H1 (cell line): ENCODE measurements around the gene SPAG4. TPM values are rescaled to one million over a fixed set of nuclear protein-coding genes. Genes with fewer than 3 reads are reported as not detected.

Experiments used
- CTCF ChIA-PET: fragments of 300-600 bp; sonication (Branson Sonifier 250); formaldehyde crosslinking; loops from one replicate; lab custom pipeline; 2021; ENCODE audit not compliant: partially characterized antibody; lab: Charles Lee
- POLR2A ChIA-PET: fragments of 300-600 bp; sonication (Branson Sonifier 250); formaldehyde crosslinking; loops from one replicate; lab custom pipeline; 2021; ENCODE audit warnings: inconsistent platforms; ENCODE audit not compliant: partially characterized antibody; lab: Charles Lee
- DNase-seq, 2 experiments: peaks; one replicate each; pipeline versions ENCODE4 v3.0.0 to v3.0.0-alpha.2; 2010 to 2022; ENCODE audit warnings: low spot score in 2 of 2, low read depth in 1 of 2, mixed read lengths in 1 of 2
- FAIRE-seq: peaks from 2 replicates; lab custom pipeline; 2011; peaks lifted over from hg19 to GRCh38; lab: Jason Lieb, UNC
- H2AFZ ChIP-seq: 2 replicates; pipeline ENCODE4 v1.8.1; 2012; ENCODE audit warnings: low read length, inconsistent platforms
- H2AK5ac ChIP-seq: 2 replicates; pipeline ENCODE4 v1.6.1; 2013; ENCODE audit warnings: low read depth, low read length
- H2BK120ac ChIP-seq: replicated peaks from 2 replicates; pipeline ENCODE3; 2013; ENCODE audit warnings: low read depth, low read length, inconsistent platforms
- H2BK12ac ChIP-seq: 2 replicates; pipeline ENCODE4 v1.6.1; 2013; ENCODE audit warnings: low read depth, low read length
- H2BK15ac ChIP-seq: 2 replicates; pipeline ENCODE4 v1.6.1; 2013; ENCODE audit warnings: low read length
- H2BK20ac ChIP-seq: 2 replicates; pipeline ENCODE4 v1.6.1; 2013; ENCODE audit warnings: low read length
- H2BK5ac ChIP-seq: 2 replicates; pipeline ENCODE4 v1.6.1; 2013; ENCODE audit warnings: low read depth, low read length
- H3K14ac ChIP-seq: 2 replicates; pipeline ENCODE4 v1.6.1; 2013; ENCODE audit warnings: inconsistent platforms; ENCODE audit not compliant: insufficient read length
- H3K18ac ChIP-seq: 2 replicates; pipeline ENCODE4 v1.6.1; 2013; ENCODE audit warnings: low read length; ENCODE audit errors: extremely low read depth
- H3K23ac ChIP-seq: 2 replicates; pipeline ENCODE4 v1.6.1; 2013; ENCODE audit warnings: inconsistent platforms; ENCODE audit not compliant: insufficient read length
- H3K23me2 ChIP-seq: 2 replicates; pipeline ENCODE4 v1.6.1; 2013; ENCODE audit warnings: low read depth, low read length
- H3K27ac ChIP-seq: 2 replicates; pipeline ENCODE4 v1.6.1; 2011; ENCODE audit warnings: low read depth, low read length, inconsistent platforms
- H3K27me3 ChIP-seq, 4 experiments: replicated peaks in 1 of 4; 1 replicate in 1 of 4; 2 replicates in 3 of 4; pipeline versions ENCODE4 v1.6.1 to v1.8.1; 2011 to 2013; ENCODE audit warnings: low read length in 3 of 4, mild to moderate bottlenecking in 3 of 4, inconsistent platforms in 2 of 4, mixed read lengths in 2 of 4, moderate library complexity in 1 of 4; ENCODE audit not compliant: control insufficient read depth in 3 of 4, insufficient read depth in 3 of 4; ENCODE audit errors: extremely low read depth in 1 of 4
- H3K36me3 ChIP-seq, 4 experiments: 2 replicates each; pipeline versions ENCODE4 v1.6.1 to v1.8.1; 2011 to 2013; ENCODE audit warnings: mild to moderate bottlenecking in 4 of 4, low read length in 3 of 4, moderate library complexity in 2 of 4, control low read depth in 1 of 4, inconsistent platforms in 1 of 4; ENCODE audit not compliant: insufficient read depth in 4 of 4, control insufficient read depth in 2 of 4
- H3K4ac ChIP-seq: replicated peaks from 2 replicates; pipeline ENCODE3; 2013; ENCODE audit warnings: low read length, low read depth, mixed read lengths, inconsistent platforms; ENCODE audit not compliant: insufficient read length
- H3K4me1 ChIP-seq, 4 experiments: replicated peaks in 1 of 4; 1 replicate in 1 of 4; 2 replicates in 3 of 4; pipeline versions ENCODE4 v1.6.1 to v1.8.1; 2011 to 2013; ENCODE audit warnings: low read length in 3 of 4, inconsistent platforms in 2 of 4, mixed read lengths in 1 of 4; ENCODE audit not compliant: insufficient read depth in 4 of 4, control insufficient read depth in 3 of 4
- H3K4me2 ChIP-seq, 2 experiments: 2 replicates each; pipeline versions ENCODE4 v1.6.1 to v1.8.1; 2011 to 2013; ENCODE audit warnings: low read depth in 2 of 2, low read length in 2 of 2, control low read depth in 1 of 2, inconsistent platforms in 1 of 2, mild to moderate bottlenecking in 1 of 2; ENCODE audit not compliant: insufficient read depth in 1 of 2
- H3K4me3 ChIP-seq, 4 experiments: fragments of 200-600, 300-600 bp in 1 of 4; sonication (generic), shearing (Covaris generic), sonication (Bioruptor Twin) in 1 of 4; 2 replicates each; pipeline versions ENCODE4 v1.5.1 to v1.8.1; 2011 to 2016; ENCODE audit warnings: low read length in 4 of 4, low read depth in 3 of 4, control low read depth in 2 of 4, inconsistent platforms in 2 of 4, mild to moderate bottlenecking in 2 of 4, mixed read lengths in 1 of 4, moderate library complexity in 1 of 4; ENCODE audit not compliant: insufficient read depth in 2 of 4; ENCODE audit errors: extremely low read depth in 1 of 4
- H3K56ac ChIP-seq: replicated peaks from 2 replicates; pipeline ENCODE3; 2013; ENCODE audit warnings: low read depth, mild to moderate bottlenecking, mixed read lengths, low read length, inconsistent platforms; ENCODE audit not compliant: insufficient read length
- H3K79me1 ChIP-seq: 2 replicates; pipeline ENCODE4 v1.6.1; 2013; ENCODE audit warnings: low read depth, low read length, control low read depth
- H3K79me2 ChIP-seq, 2 experiments: 2 replicates each; pipeline versions ENCODE4 v1.6.1 to v1.8.1; 2012 to 2013; ENCODE audit warnings: low read length in 2 of 2, mild to moderate bottlenecking in 2 of 2, inconsistent platforms in 1 of 2; ENCODE audit not compliant: insufficient read depth in 2 of 2, control insufficient read depth in 1 of 2
- H3K9ac ChIP-seq, 4 experiments: replicated peaks in 1 of 4; 1 replicate in 1 of 4; 2 replicates in 3 of 4; pipeline versions ENCODE4 v1.6.1 to v1.8.1; 2011 to 2013; ENCODE audit warnings: low read depth in 3 of 4, low read length in 3 of 4, control low read depth in 2 of 4, mild to moderate bottlenecking in 2 of 4, moderate library complexity in 2 of 4, inconsistent platforms in 1 of 4; ENCODE audit errors: extremely low read depth in 1 of 4
- H3K9me3 ChIP-seq, 2 experiments: 2 replicates each; pipeline versions ENCODE4 v1.6.1 to v1.8.1; 2012 to 2013; ENCODE audit warnings: mild to moderate bottlenecking in 2 of 2, moderate library complexity in 2 of 2, control low read depth in 1 of 2, inconsistent platforms in 1 of 2, low read depth in 1 of 2, low read length in 1 of 2, mixed read lengths in 1 of 2; ENCODE audit not compliant: insufficient read depth in 2 of 2
- H4K20me1 ChIP-seq, 2 experiments: replicated peaks in 1 of 2; 2 replicates each; pipeline versions ENCODE3 to v1.8.1; 2011 to 2013; ENCODE audit warnings: inconsistent platforms in 2 of 2, low read length in 2 of 2, mild to moderate bottlenecking in 1 of 2; ENCODE audit not compliant: insufficient read depth in 2 of 2, control insufficient read depth in 1 of 2
- H4K5ac ChIP-seq: 2 replicates; pipeline ENCODE4 v1.6.1; 2013; ENCODE audit warnings: low read length, low read depth, mixed read lengths, inconsistent platforms; ENCODE audit not compliant: insufficient read length
- H4K8ac ChIP-seq: 2 replicates; pipeline ENCODE4 v1.8.0; 2013; ENCODE audit warnings: mild to moderate bottlenecking, moderate library complexity, low read length, inconsistent platforms; ENCODE audit not compliant: insufficient read depth; ENCODE audit errors: extremely low read depth
- H4K91ac ChIP-seq: replicated peaks from 2 replicates; pipeline ENCODE3; 2013; ENCODE audit warnings: low read length, mixed read lengths, inconsistent platforms; ENCODE audit not compliant: insufficient read length
- ASH2L ChIP-seq: fragments of 200-600, 300-600 bp; sonication (generic); IDR thresholded peaks from one replicate; pipeline ENCODE4 v1.7.1; 2017; ENCODE audit warnings: low read length
- HDAC6 ChIP-seq: IDR thresholded peaks from one replicate; pipeline ENCODE4 v1.7.1; 2012; ENCODE audit warnings: low read depth, mild to moderate bottlenecking, inconsistent platforms, low read length, moderate library complexity
- MAFK ChIP-seq: IDR thresholded peaks from 2 replicates; pipeline ENCODE4 v1.6.1; 2012; ENCODE audit warnings: low read depth, mild to moderate bottlenecking, improper control_type of control experiment, low read length
- MAX ChIP-seq: IDR thresholded peaks from 2 replicates; pipeline ENCODE4 v1.6.1; 2012; ENCODE audit warnings: inconsistent platforms
- SP2 ChIP-seq: IDR thresholded peaks from 2 replicates; pipeline ENCODE4 v1.6.1; 2012; ENCODE audit warnings: mild to moderate bottlenecking, low read length, inconsistent platforms
- TAF1 ChIP-seq: IDR thresholded peaks from 2 replicates; pipeline ENCODE4 v1.6.1; 2011; ENCODE audit warnings: mild to moderate bottlenecking, low read depth, low read length
- WGBS, 2 experiments: shearing (Covaris generic) in 1 of 2; methylation state at CpG; one replicate each; pipeline versions ENCODE4 v1.1.6 to v1.1.7; 2013 to 2015; ENCODE audit warnings: low lambda C conversion rate in 2 of 2, mixed read lengths in 2 of 2, inconsistent platforms in 1 of 2, low coverage in 1 of 2, missing lambda C conversion rate in 1 of 2; ENCODE audit not compliant: insufficient replicate concordance in 2 of 2, insufficient coverage in 1 of 2, insufficient read length in 1 of 2; ENCODE audit errors: extremely low coverage in 1 of 2, missing lambda C conversion rate in 1 of 2; 5-methylcytosine and 5-hydroxymethylcytosine counted together
- polyA plus RNA-seq, 7 experiments: library from polyadenylated mRNA; depleted of rRNA in 3 of 7; stranded (reverse) in 5 of 7; unstranded in 2 of 7; fragments of >200 nt in 5 of 7; fragments of 200-250 nt in 2 of 7; gene quantifications; 1 replicate in 5 of 7; 2 replicates in 1 of 7; 4 replicates in 1 of 7; pipeline versions ENCODE4 v1.2.1 to v1.2.3, GENCODE V29; 2011 to 2013; ENCODE audit warnings: missing spikeins in 2 of 7, mixed read lengths in 2 of 7
- total RNA-seq: library from RNA; stranded (reverse); fragmentation: NEBNext Ultra II Directional; extraction: Animal tissue kit (Norgen Biotek cat#: 25700); gene quantifications from 2 replicates; pipeline ENCODE4 v1.2.1, GENCODE V29; 2021
- TF ChIP-seq, protein P1 (sequence below): IDR thresholded peaks from 2 replicates; pipeline ENCODE4 v1.6.1; 2011; ENCODE audit warnings: low read length, improper control_type of control experiment

Gene SPAG4
- total and polyA plus RNA-seq, 2 of the 8 experiments (the other 6 are each of a cell fraction or from before 2014, with no cell fraction given), result 2.4 to 6.0 TPM

DNA sequence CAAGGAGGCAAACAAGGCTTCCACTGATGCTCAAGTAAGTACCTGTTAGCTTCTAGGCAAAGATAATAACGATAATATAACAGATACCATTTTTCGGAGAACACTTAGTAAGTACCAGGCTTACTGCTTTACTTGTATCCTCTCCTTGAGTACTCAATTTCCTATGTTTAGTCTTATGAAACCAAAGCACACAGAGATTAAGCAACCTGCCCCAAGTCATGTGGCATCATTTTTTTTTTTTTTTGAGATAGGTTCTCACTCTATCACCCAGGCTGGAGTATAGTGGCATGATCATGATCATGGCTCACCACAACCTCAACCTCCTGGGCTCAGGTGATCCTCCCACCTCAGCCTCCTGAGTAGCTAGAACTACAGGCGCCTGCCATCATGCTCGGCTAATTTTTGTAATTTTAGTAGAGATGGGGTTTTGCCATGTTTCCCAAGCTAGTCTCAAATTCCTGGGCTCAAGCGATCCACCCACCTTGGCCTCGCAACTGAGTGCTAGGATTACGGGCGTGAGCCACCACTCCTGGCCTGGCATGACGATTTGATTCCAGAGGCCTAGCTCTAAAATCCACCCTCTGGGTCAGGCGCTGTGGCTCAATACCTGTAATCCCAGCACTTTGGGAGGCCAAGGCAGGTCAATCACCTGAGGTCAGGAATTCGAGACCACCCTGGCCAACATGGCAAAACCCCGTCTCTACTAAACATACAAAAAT, 14.0 kb downstream of the SPAG4 start:
- ChIA-PET POLR2A (interaction anchor here (0.6 to 4.6 kb wide), 6 partner anchors 10 to 113 kb away, joined by 3 to 23 read pairs (median 3); no protein-coding TSS in a partner anchor), CTCF (interaction anchor here (0.8 to 2.7 kb wide), 3 partner anchors 10 to 25 kb away, joined by 3 to 35 read pairs (median 3); no protein-coding TSS in a partner anchor)
- H4K5ac ChIP-seq, result no peak overlapping the region
- TF ChIP-seq, protein P1, sequence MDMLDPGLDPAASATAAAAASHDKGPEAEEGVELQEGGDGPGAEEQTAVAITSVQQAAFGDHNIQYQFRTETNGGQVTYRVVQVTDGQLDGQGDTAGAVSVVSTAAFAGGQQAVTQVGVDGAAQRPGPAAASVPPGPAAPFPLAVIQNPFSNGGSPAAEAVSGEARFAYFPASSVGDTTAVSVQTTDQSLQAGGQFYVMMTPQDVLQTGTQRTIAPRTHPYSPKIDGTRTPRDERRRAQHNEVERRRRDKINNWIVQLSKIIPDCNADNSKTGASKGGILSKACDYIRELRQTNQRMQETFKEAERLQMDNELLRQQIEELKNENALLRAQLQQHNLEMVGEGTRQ, result no peak
- TF ChIP-seq MAFK (no peak), MAX (no peak), ASH2L (no peak), TAF1 (no peak), SP2 (no peak), HDAC6 (no peak)
- peaks cover 10% of the 10 kb centered on the region; the same call in 1 of the 2 replicates for H3K79me1 ChIP-seq
- FAIRE-seq (no peak), DNase-seq (no peak)
- peaks cover 27 to 72% (median 46%) of the 10 kb centered on the region in 4 experiments for H3K36me3 ChIP-seq
- 93% methylated on average over 12 of the region's 12 CpGs; no CpG with 5 or more reads in 1 of the 2 experiments for WGBS, 2 experiments
- no peak overlapping the region for H2AFZ ChIP-seq
- H3K9ac ChIP-seq, result no peak overlapping the region
- H3K4me3 ChIP-seq, result no peak overlapping the region
- H3K56ac ChIP-seq, result no peak overlapping the region
- H4K20me1 ChIP-seq, result peaks cover 2 to 18% of the 10 kb centered on the region in 2 experiments
- H2AK5ac ChIP-seq, result no peak overlapping the region
- no peaks in the 10 kb centered on the region for H3K23me2 ChIP-seq
- H2BK5ac ChIP-seq, result no peak overlapping the region
- H3K27ac ChIP-seq, result no peak overlapping the region
- H3K4me1 ChIP-seq, result no peaks in the 10 kb centered on the region
- H3K4ac ChIP-seq, result no peak overlapping the region
- no peaks in the 10 kb centered on the region for H3K27me3 ChIP-seq
- no peak overlapping the region for H2BK20ac ChIP-seq
- H3K9me3 ChIP-seq, result no peaks in the 10 kb centered on the region
- no peak overlapping the region for H3K23ac ChIP-seq
- H3K4me2 ChIP-seq, result no peak overlapping the region
- H2BK120ac ChIP-seq, result no peak overlapping the region
- no peak overlapping the region for H4K8ac ChIP-seq
- no peak overlapping the region for H2BK12ac ChIP-seq
- H3K79me2 ChIP-seq, result peaks cover 0 to 5% of the 10 kb centered on the region in 2 experiments; a peak in 1 of 4 replicates
- H3K14ac ChIP-seq, result no peak overlapping the region
- H2BK15ac ChIP-seq, result no peak overlapping the region
- no peak overlapping the region for H4K91ac ChIP-seq
- no peak overlapping the region for H3K18ac ChIP-seq
